H9 (cell line): Measurements from ENCODE around the gene CDKL1. TPM values are rescaled to one million over a fixed set of nuclear protein-coding genes. Genes with fewer than 3 reads are reported as not detected.

Source experiments
- DNase-seq: peaks from one replicate; pipeline ENCODE4 v3.0.0-alpha.2; 2017
- H2AFZ ChIP-seq: one replicate; pipeline ENCODE4 v1.6.1; 2013; ENCODE audit warnings: mild to moderate bottlenecking, low read length, control low read depth, moderate library complexity
- H2AK5ac ChIP-seq: 2 replicates; pipeline ENCODE4 v1.6.1; 2013; ENCODE audit warnings: low read length, control low read depth, mixed read lengths; ENCODE audit not compliant: insufficient read length
- H2BK120ac ChIP-seq: one replicate; pipeline ENCODE4 v1.6.1; 2013; ENCODE audit warnings: low read depth, mild to moderate bottlenecking, low read length, control low read depth, inconsistent platforms; ENCODE audit not compliant: poor library complexity, severe bottlenecking
- H2BK12ac ChIP-seq: 2 replicates; pipeline ENCODE4 v1.6.1; 2013; ENCODE audit warnings: low read length, control low read depth, mixed read lengths, low read depth; ENCODE audit not compliant: insufficient read length
- H2BK15ac ChIP-seq: 2 replicates; pipeline ENCODE4 v1.6.1; 2013; ENCODE audit warnings: low read depth, low read length, control low read depth
- H2BK20ac ChIP-seq: one replicate; pipeline ENCODE4 v1.6.1; 2013; ENCODE audit warnings: low read depth, mild to moderate bottlenecking, low read length, control low read depth, inconsistent platforms; ENCODE audit not compliant: poor library complexity, severe bottlenecking
- H2BK5ac ChIP-seq: 2 replicates; pipeline ENCODE4 v1.6.1; 2013; ENCODE audit warnings: low read length, control low read depth, mixed read lengths; ENCODE audit not compliant: insufficient read length
- H3K14ac ChIP-seq: 2 replicates; pipeline ENCODE4 v1.6.1; 2013; ENCODE audit warnings: low read length, control low read depth; ENCODE audit not compliant: insufficient read depth
- H3K18ac ChIP-seq: 2 replicates; pipeline ENCODE4 v1.6.1; 2013; ENCODE audit warnings: low read depth, mild to moderate bottlenecking, mixed read lengths, low read length, control low read depth; ENCODE audit not compliant: insufficient read length
- H3K23ac ChIP-seq: 2 replicates; pipeline ENCODE4 v1.6.1; 2013; ENCODE audit warnings: low read length, control low read depth, mixed read lengths, low read depth; ENCODE audit not compliant: insufficient read length
- H3K23me2 ChIP-seq: 2 replicates; pipeline ENCODE4 v1.6.1; 2013; ENCODE audit warnings: low read depth, mild to moderate bottlenecking, mixed read lengths, low read length, control low read depth; ENCODE audit not compliant: insufficient read length, poor library complexity, severe bottlenecking
- H3K27ac ChIP-seq: 2 replicates; pipeline ENCODE4 v1.5.1; 2013; ENCODE audit warnings: low read length, control low read depth, mixed read lengths, low read depth; ENCODE audit not compliant: insufficient read length
- H3K27me3 ChIP-seq: 2 replicates; pipeline ENCODE4 v1.6.1; 2013; ENCODE audit warnings: low read length, control low read depth, inconsistent platforms; ENCODE audit not compliant: insufficient read depth
- H3K4ac ChIP-seq: 2 replicates; pipeline ENCODE4 v1.6.1; 2013; ENCODE audit warnings: low read depth, mild to moderate bottlenecking, control low read depth, inconsistent platforms, low read length, moderate library complexity
- H3K4me1 ChIP-seq: 2 replicates; pipeline ENCODE4 v1.6.1; 2013; ENCODE audit warnings: low read length, control low read depth, inconsistent platforms; ENCODE audit not compliant: insufficient read depth
- H3K4me2 ChIP-seq: 2 replicates; pipeline ENCODE4 v1.6.1; 2013; ENCODE audit warnings: low read length, control low read depth, mixed read lengths; ENCODE audit not compliant: insufficient read length, insufficient read depth
- H3K56ac ChIP-seq: 2 replicates; pipeline ENCODE4 v1.6.1; 2013; ENCODE audit warnings: low read depth, mild to moderate bottlenecking, mixed read lengths, low read length, control low read depth; ENCODE audit not compliant: insufficient read length
- H3K79me1 ChIP-seq: 2 replicates; pipeline ENCODE4 v1.6.1; 2013; ENCODE audit warnings: low read depth, mild to moderate bottlenecking, moderate library complexity, low read length, control low read depth, inconsistent platforms; ENCODE audit not compliant: insufficient read depth, poor library complexity, severe bottlenecking
- H3K79me2 ChIP-seq: 2 replicates; pipeline ENCODE4 v1.6.1; 2013; ENCODE audit warnings: low read length, control low read depth, inconsistent platforms; ENCODE audit not compliant: insufficient read depth
- H3K9ac ChIP-seq: 2 replicates; pipeline ENCODE4 v1.6.1; 2013; ENCODE audit warnings: low read length, control low read depth, mixed read lengths; ENCODE audit not compliant: insufficient read length; ENCODE audit errors: extremely low read depth
- H3K9me3 ChIP-seq: one replicate; pipeline ENCODE4 v1.6.1; 2013; ENCODE audit warnings: low read depth, low read length, inconsistent platforms; ENCODE audit not compliant: control insufficient read depth
- H3T11ph ChIP-seq: one replicate; pipeline ENCODE4 v1.6.1; 2013; ENCODE audit warnings: mild to moderate bottlenecking, low read length, control low read depth, inconsistent platforms
- H4K20me1 ChIP-seq: one replicate; pipeline ENCODE4 v1.6.1; 2013; ENCODE audit not compliant: control insufficient read depth, insufficient read length, insufficient read depth
- H4K5ac ChIP-seq: 2 replicates; pipeline ENCODE4 v1.6.1; 2013; ENCODE audit warnings: low read depth, mild to moderate bottlenecking, mixed read lengths, low read length, control low read depth; ENCODE audit not compliant: insufficient read length
- H4K8ac ChIP-seq: replicated peaks from 2 replicates; pipeline ENCODE4 v1.6.1; 2013; ENCODE audit warnings: low read length, control low read depth, mixed read lengths, low read depth; ENCODE audit not compliant: insufficient read length
- H4K91ac ChIP-seq: 2 replicates; pipeline ENCODE4 v1.6.1; 2013; ENCODE audit warnings: low read depth, mild to moderate bottlenecking, moderate library complexity, mixed read lengths, low read length, control low read depth; ENCODE audit not compliant: insufficient read length
- H3K27ac Mint-ChIP-seq, 3 experiments: 2 replicates in 2 of 3; 3 replicates in 1 of 3; pipeline ENCODE4 v1.8.0; 2020 to 2021; ENCODE audit warnings: mixed read lengths in 3 of 3, mild to moderate bottlenecking in 1 of 3, moderate library complexity in 1 of 3
- H3K27me3 Mint-ChIP-seq: 2 replicates; pipeline ENCODE4 v1.8.0; 2021; ENCODE audit warnings: low read depth, mild to moderate bottlenecking, moderate library complexity, mixed read lengths
- H3K36me3 Mint-ChIP-seq, 3 experiments: 2 replicates in 2 of 3; 3 replicates in 1 of 3; pipeline ENCODE4 v1.8.0; 2020 to 2021; ENCODE audit warnings: low read depth in 3 of 3, mixed read lengths in 3 of 3; ENCODE audit not compliant: insufficient read depth in 1 of 3
- H3K4me1 Mint-ChIP-seq, 2 experiments: 2 replicates each; pipeline ENCODE4 v1.8.0; 2020; ENCODE audit warnings: mixed read lengths in 2 of 2
- H3K4me3 Mint-ChIP-seq, 2 experiments: 2 replicates in 1 of 2; 3 replicates in 1 of 2; pipeline ENCODE4 v1.8.0; 2020 to 2021; ENCODE audit warnings: mild to moderate bottlenecking in 2 of 2, mixed read lengths in 2 of 2, moderate library complexity in 1 of 2
- H3K9me3 Mint-ChIP-seq, 2 experiments: 2 replicates in 1 of 2; 3 replicates in 1 of 2; pipeline ENCODE4 v1.8.0; 2020; ENCODE audit warnings: mild to moderate bottlenecking in 2 of 2, mixed read lengths in 2 of 2, moderate library complexity in 1 of 2
- CTCF ChIP-seq: fragments of 200-600 bp; sonication (generic); conservative IDR thresholded peaks from 3 replicates; pipeline ENCODE4 v1.8.0; 2021; ENCODE audit warnings: antibody characterized with exemption, mild to moderate bottlenecking
- WGBS: extraction: QIAGEN DNeasy Blood & Tissue Kit; methylation state at CpG from one replicate; pipeline ENCODE4 v1.1.7; 2013; ENCODE audit warnings: missing lambda C conversion rate, low lambda C conversion rate, mixed read lengths; ENCODE audit not compliant: insufficient read length; ENCODE audit errors: extremely low coverage; 5-methylcytosine and 5-hydroxymethylcytosine counted together
- total RNA-seq: library from RNA; stranded (reverse); gene quantifications from 2 replicates; pipeline ENCODE4 v1.2.1, GENCODE V29; 2021

CDKL1 gene
- total RNA-seq, 1 experiment from 2014 or later = 0.72 TPM

- Histone ChIP-seq H3K9ac (no peak overlapping the region), H3K23me2 (no peaks in the 10 kb centered on the region), H3K56ac (no peak overlapping the region), H3K14ac (no peak overlapping the region), H3K18ac (no peak overlapping the region), H3K4ac (no peak overlapping the region), H3K79me1 (no peaks in the 10 kb centered on the region), H4K20me1 (no peaks in the 10 kb centered on the region), H3K23ac (no peak overlapping the region), H2BK120ac (no peak overlapping the region), H3K27ac (no peak overlapping the region), H4K5ac (no peak overlapping the region), H2AK5ac (no peak overlapping the region), H2BK12ac (no peak overlapping the region), H4K91ac (no peak overlapping the region), H2BK15ac (no peak overlapping the region), H3K27me3 (no peaks in the 10 kb centered on the region), H2BK5ac (no peak overlapping the region), H2BK20ac (no peak overlapping the region), H3K79me2 (no peaks in the 10 kb centered on the region), H4K8ac (no peak overlapping the region), H3T11ph (no peak overlapping the region), H3K9me3 (no peaks in the 10 kb centered on the region), H3K4me2 (no peak overlapping the region), H3K4me1 (no peaks in the 10 kb centered on the region), H2AFZ (no peak overlapping the region)
- Mint-ChIP-seq H3K27me3 (no peaks in the 10 kb centered on the region), H3K36me3 (no peaks in the 10 kb centered on the region), H3K9me3 (no peaks in the 10 kb centered on the region; a peak in 1 of 5 replicates), H3K27ac (no peak overlapping the region), H3K4me1 (peaks cover 10% of the 10 kb centered on the region in 2 experiments; a peak in 3 of 4 replicates), H3K4me3 (no peak overlapping the region)
- WGBS = no CpG with 5 or more reads among the region's 2 CpGs
- TF ChIP-seq CTCF = no peak
- DNase-seq = no peak
Observed at GRCh38 chr14:50360851-50361250, 35.8 kb downstream of the CDKL1 start.
